Naive thymus-derived CD4-positive, alpha-beta T cell (primary cell): ENCODE data around the gene LAG3. TPM values are rescaled to one million over a fixed set of nuclear protein-coding genes. Genes with fewer than 3 reads are reported as not detected.

Experiments used
- ATAC-seq: fragments of 150-1000 bp; cut with Tn5 transposase; 2 replicates; pipeline ENCODE4 v1.10.0; 2021; ENCODE audit warnings: mild to moderate bottlenecking, moderate library complexity
- CTCF ChIA-PET: fragments of 350-600 bp; sonication (Branson Sonifier 250); formaldehyde crosslinking; loops from one replicate; lab custom pipeline; 2021; ENCODE audit warnings: antibody characterized with exemption; lab: Charles Lee
- POLR2A ChIA-PET: fragments of 350-600 bp; sonication (Branson Sonifier 250); formaldehyde crosslinking; loops from one replicate; lab custom pipeline; 2021; ENCODE audit warnings: antibody characterized with exemption, inconsistent platforms; lab: Charles Lee
- DNase-seq, 9 donors: peaks; one replicate each; pipeline versions ENCODE4 v3.0.0 to v3.0.0-alpha.2; 2020 to 2022; ENCODE audit warnings: mixed read lengths in 1 of 9
- H3K27ac ChIP-seq: one replicate; pipeline ENCODE4 v1.7.0; 2013; ENCODE audit warnings: mild to moderate bottlenecking, low read depth, low read length, moderate library complexity
- H3K27me3 ChIP-seq, 2 donors: one replicate each; pipeline ENCODE4 v1.7.0; 2013; ENCODE audit warnings: low read length in 2 of 2, mild to moderate bottlenecking in 2 of 2, moderate library complexity in 2 of 2; ENCODE audit not compliant: control insufficient read depth in 2 of 2, insufficient read depth in 2 of 2
- H3K36me3 ChIP-seq, 3 experiments: 1 replicate in 2 of 3; 2 replicates in 1 of 3; pipeline ENCODE4 v1.7.0; 2013; ENCODE audit warnings: low read length in 3 of 3, mild to moderate bottlenecking in 3 of 3, moderate library complexity in 1 of 3; ENCODE audit not compliant: insufficient read depth in 3 of 3, control insufficient read depth in 2 of 3
- H3K4me1 ChIP-seq, 2 donors: one replicate each; pipeline ENCODE4 v1.7.0; 2013; ENCODE audit warnings: low read length in 2 of 2, mild to moderate bottlenecking in 2 of 2, moderate library complexity in 1 of 2; ENCODE audit not compliant: control insufficient read depth in 2 of 2, insufficient read depth in 2 of 2
- H3K4me3 ChIP-seq: 2 replicates; pipeline ENCODE4 v1.7.0; 2013; ENCODE audit warnings: mild to moderate bottlenecking, low read length
- H3K9me3 ChIP-seq, 3 experiments: 1 replicate in 2 of 3; 2 replicates in 1 of 3; pipeline ENCODE4 v1.7.0; 2013; ENCODE audit warnings: low read length in 3 of 3; ENCODE audit not compliant: control insufficient read depth in 2 of 3
- H3K27ac Mint-ChIP-seq, 9 donors: one replicate each; pipeline ENCODE4 v1.8.0; 2020 to 2022; ENCODE audit warnings: mixed read lengths in 9 of 9, mild to moderate bottlenecking in 8 of 9, moderate library complexity in 5 of 9, inconsistent platforms in 2 of 9
- H3K27me3 Mint-ChIP-seq, 5 donors: one replicate each; pipeline ENCODE4 v1.8.0; 2021 to 2022; ENCODE audit warnings: mixed read lengths in 5 of 5, mild to moderate bottlenecking in 1 of 5
- H3K36me3 Mint-ChIP-seq, 5 donors: one replicate each; pipeline ENCODE4 v1.8.0; 2020 to 2022; ENCODE audit warnings: mixed read lengths in 5 of 5, mild to moderate bottlenecking in 3 of 5, inconsistent platforms in 1 of 5
- H3K4me1 Mint-ChIP-seq, 7 donors: one replicate each; pipeline ENCODE4 v1.8.0; 2020 to 2022; ENCODE audit warnings: mixed read lengths in 7 of 7, mild to moderate bottlenecking in 3 of 7, inconsistent platforms in 1 of 7
- H3K4me3 Mint-ChIP-seq, 10 donors: one replicate each; pipeline ENCODE4 v1.8.0; 2020 to 2022; ENCODE audit warnings: mild to moderate bottlenecking in 10 of 10, mixed read lengths in 10 of 10, moderate library complexity in 6 of 10, inconsistent platforms in 2 of 10
- H3K9me3 Mint-ChIP-seq, 11 donors: one replicate each; pipeline ENCODE4 v1.8.0; 2020 to 2022; ENCODE audit warnings: mixed read lengths in 11 of 11, mild to moderate bottlenecking in 4 of 11, inconsistent platforms in 1 of 11, moderate library complexity in 1 of 11
- intact Hi-C, 2 donors: fragments of 100-400 bp; cut with micrococcal nuclease; formaldehyde crosslinking; loops; one replicate each; pipeline ENCODE4 v1.15.1; 2023
- polyA plus RNA-seq, 2 donors: library from polyadenylated mRNA; unstranded; fragments of 300-500 nt; fragmentation: Illumina TruSeq; gene quantifications; one replicate each; pipeline ENCODE4 v1.2.3, GENCODE V29; 2021
- total RNA-seq, 6 experiments: library from RNA in 5 of 6; stranded (reverse) in 5 of 6; gene quantifications; 1 replicate in 5 of 6; 2 replicates in 1 of 6; pipeline ENCODE4 v1.2.3 and lab custom pipeline; 2021 to 2026

Gene LAG3
- total and polyA plus RNA-seq, 7 experiments from 2014 or later, result 0.26 to 46.5 (median 0.86) TPM

GRCh38 chr12:6779708-6780432 is 7.5 kb downstream of the LAG3 start:
- Histone ChIP-seq H3K27me3 (no peaks in the 10 kb centered on the region), H3K36me3 (no peaks in the 10 kb centered on the region), H3K9me3 (no peaks in the 10 kb centered on the region), H3K27ac (no peak overlapping the region), H3K4me1 (peaks cover 16 to 59% of the 10 kb centered on the region in 2 donors), H3K4me3 (no peak overlapping the region)
- POLR2A ChIA-PET, result interaction anchor here (0.6 to 5.1 kb wide), 12 partner anchors 8 to 1262 kb away, joined by 3 to 40 read pairs (median 4); partner anchors contain the start of genes CD4, CDCA3, GPR162 and LAG3
- intact Hi-C loops, result loop anchor here (1.0 to 5.0 kb wide), 10 partner anchors 9 to 217 kb away; partner anchors contain the start of genes CD4 (in 2 of the 2), MLF2 (in 2 of the 2), ZNF384 (in 2 of the 2) and NOP2 (in 1 of the 2)
- Mint-ChIP-seq H3K9me3 (no peaks in the 10 kb centered on the region), H3K4me3 (peak overlapping the region in 9 of 10 donors; percentile 13 to 90 (median 59)), H3K4me1 (peaks cover 28 to 78% (median 64%) of the 10 kb centered on the region in 7 donors), H3K36me3 (peaks cover 0 to 16% (median 0%) of the 10 kb centered on the region in 5 donors), H3K27me3 (peaks cover 0 to 11% (median 1%) of the 10 kb centered on the region in 5 donors), H3K27ac (peak overlapping the region; percentile 65 to 96 (median 84))
- CTCF ChIA-PET, result interaction anchor here (0.6 to 5.1 kb wide), 11 partner anchors 9 to 319 kb away, joined by 3 to 48 read pairs (median 3); partner anchors contain the start of genes CD4, MLF2 and PTMS
- ATAC-seq (no peak), DNase-seq (no peak)

GRCh38 chr12:6780573-6780972 is 8.3 kb downstream of the LAG3 start:
- intact Hi-C loops, result loop anchor here in 1 of 2 donors (1.0 kb wide), 1 partner anchor 13 kb away; no protein-coding TSS in a partner anchor
- H3K9me3 ChIP-seq, result no peaks in the 10 kb centered on the region
- peaks cover 0 to 7% (median 0%) of the 10 kb centered on the region in 5 donors for H3K27me3 Mint-ChIP-seq
- no peaks in the 10 kb centered on the region for H3K36me3 ChIP-seq
- H3K27ac ChIP-seq, result no peak overlapping the region
- CTCF ChIA-PET, result interaction anchor here (0.6 to 5.1 kb wide), 10 partner anchors 9 to 470 kb away, joined by 3 to 48 read pairs (median 4); partner anchors contain the start of genes CD4, MLF2, PLEKHG6 and PTMS
- peak in 1 of 9 donors; percentile 47 for DNase-seq
- no peak overlapping the region for H3K4me3 ChIP-seq
- no peaks in the 10 kb centered on the region for H3K27me3 ChIP-seq
- peaks cover 9 to 66% of the 10 kb centered on the region in 2 donors for H3K4me1 ChIP-seq
- ATAC-seq, result no peak
- no peaks in the 10 kb centered on the region for H3K9me3 Mint-ChIP-seq
- H3K36me3 Mint-ChIP-seq, result peaks cover 0 to 11% (median 0%) of the 10 kb centered on the region in 5 donors
- H3K27ac Mint-ChIP-seq, result peak overlapping the region in 7 of 9 donors; percentile 62 to 96 (median 84)
- peak overlapping the region in 4 of 10 donors; percentile 6 to 53 (median 34) for H3K4me3 Mint-ChIP-seq
- peaks cover 30 to 78% (median 67%) of the 10 kb centered on the region in 7 donors for H3K4me1 Mint-ChIP-seq
- POLR2A ChIA-PET, result interaction anchor here (0.6 to 5.1 kb wide), 14 partner anchors 9 to 188 kb away, joined by 3 to 40 read pairs (median 4); partner anchors contain the start of genes CD4, CDCA3, GPR162 and LAG3

DNA sequence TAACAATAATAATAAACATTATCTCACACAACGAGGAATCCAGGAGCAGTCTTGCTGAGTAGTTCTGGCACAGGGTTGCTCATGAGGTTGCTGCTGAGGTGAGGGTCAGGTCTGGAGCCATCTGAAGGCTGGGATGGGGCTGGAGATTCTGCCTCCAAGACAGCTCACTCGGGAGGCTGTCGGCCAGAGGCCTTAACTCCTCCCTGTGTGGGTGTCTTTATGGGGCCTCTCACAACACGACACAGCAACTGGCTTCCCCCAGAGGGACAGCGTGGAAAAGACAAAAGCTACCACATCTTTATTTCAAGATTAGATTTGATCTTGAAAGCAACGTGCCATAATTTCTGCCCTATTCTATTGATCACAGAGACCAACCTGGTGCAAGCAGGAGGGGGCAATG is 9.8 kb downstream of the LAG3 start:
- Histone ChIP-seq H3K4me3 (no peak overlapping the region), H3K27ac (peak overlapping the region; percentile 88), H3K4me1 (peaks cover 4 to 80% of the 10 kb centered on the region in 2 donors), H3K36me3 (no peaks in the 10 kb centered on the region), H3K9me3 (no peaks in the 10 kb centered on the region), H3K27me3 (no peaks in the 10 kb centered on the region)
- Mint-ChIP-seq H3K4me3 (peak overlapping the region in 7 of 10 donors; percentile 5 to 67 (median 23)), H3K27ac (peak overlapping the region; percentile 43 to 98 (median 94)), H3K4me1 (peaks cover 39 to 87% (median 80%) of the 10 kb centered on the region in 7 donors), H3K36me3 (peaks cover 0 to 5% (median 0%) of the 10 kb centered on the region in 5 donors), H3K27me3 (no peaks in the 10 kb centered on the region), H3K9me3 (no peaks in the 10 kb centered on the region)
- intact Hi-C loops, result no loop called here
- POLR2A ChIA-PET, result interaction anchor here (0.8 to 5.1 kb wide), 7 partner anchors 9 to 171 kb away, joined by 3 to 40 read pairs (median 5); partner anchors contain the start of genes LAG3 and MLF2
- peak in 1 of 9 donors; percentile 4 for DNase-seq
- CTCF ChIA-PET, result interaction anchor here (0.7 to 5.1 kb wide), 7 partner anchors 10 to 69 kb away, joined by 3 to 24 read pairs (median 6); partner anchors contain the start of genes CDCA3, MLF2, PTMS and USP5
- no peak for ATAC-seq

DNA sequence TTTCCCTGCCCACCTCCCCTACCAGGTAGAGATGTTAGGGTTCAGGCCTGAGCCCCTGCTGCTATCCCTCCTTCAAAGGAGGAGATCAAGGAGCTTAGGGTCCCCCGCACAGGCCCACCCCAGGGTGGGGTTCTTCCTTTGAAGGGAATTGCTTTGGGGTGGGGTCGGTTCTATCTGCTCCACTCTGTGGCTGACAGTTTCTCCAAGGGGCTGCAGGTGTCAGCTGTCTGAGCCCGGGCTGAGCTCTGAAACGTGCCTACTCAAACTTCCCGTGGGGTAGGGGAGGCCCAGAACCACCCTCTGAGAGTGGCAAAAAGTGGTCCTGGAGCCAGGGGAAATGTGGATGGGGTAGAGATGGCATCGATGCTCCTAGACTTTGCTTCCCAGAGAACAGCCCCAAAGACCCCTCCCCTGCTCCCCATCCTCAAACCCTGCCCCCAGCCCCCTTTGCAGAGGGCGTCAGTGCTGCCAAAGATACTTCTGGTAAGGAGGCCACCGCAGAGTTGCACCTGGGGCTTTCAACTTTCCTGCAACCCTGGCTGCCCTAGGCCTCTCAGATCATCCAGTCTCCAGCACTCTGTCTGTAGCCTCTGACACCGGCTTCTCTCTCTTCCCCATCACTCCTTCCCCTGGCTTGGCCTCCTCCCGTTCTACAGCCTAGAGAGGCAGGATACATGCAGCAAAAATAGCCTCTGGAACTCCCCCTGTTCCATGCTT is 10.7 kb downstream of the LAG3 start:
- ATAC-seq, result no peak
- POLR2A ChIA-PET, result interaction anchor here (0.6 to 5.1 kb wide), 11 partner anchors 9 to 93 kb away, joined by 3 to 40 read pairs (median 4); partner anchors contain the start of genes LAG3, MLF2 and ZNF384
- peak overlapping the region; percentile 14 to 69 (median 57) for H3K4me3 Mint-ChIP-seq
- peak in 1 of 9 donors; percentile 12 for DNase-seq
- H3K36me3 ChIP-seq, result no peaks in the 10 kb centered on the region
- H3K27me3 Mint-ChIP-seq, result no peaks in the 10 kb centered on the region
- CTCF ChIA-PET, result interaction anchor here (0.6 to 5.1 kb wide), 7 partner anchors 9 to 173 kb away, joined by 3 to 24 read pairs (median 3); partner anchors contain the start of genes CDCA3, MLF2, PTMS and USP5
- peaks cover 0 to 5% (median 0%) of the 10 kb centered on the region in 5 donors for H3K36me3 Mint-ChIP-seq
- H3K4me1 ChIP-seq, result peaks cover 4 to 82% of the 10 kb centered on the region in 2 donors
- H3K27me3 ChIP-seq, result no peaks in the 10 kb centered on the region
- peaks cover 42 to 87% (median 84%) of the 10 kb centered on the region in 7 donors for H3K4me1 Mint-ChIP-seq
- peak overlapping the region; percentile 90 to 98 (median 94) for H3K27ac Mint-ChIP-seq
- peak overlapping the region; percentile 88 for H3K27ac ChIP-seq
- H3K9me3 ChIP-seq, result no peaks in the 10 kb centered on the region
- no peaks in the 10 kb centered on the region for H3K9me3 Mint-ChIP-seq
- H3K4me3 ChIP-seq, result no peak overlapping the region
- intact Hi-C loops, result loop anchor here in 1 of 2 donors (1.0 kb wide), 2 partner anchors 10 to 11 kb away; partner anchors contain the start of gene LAG3

DNA sequence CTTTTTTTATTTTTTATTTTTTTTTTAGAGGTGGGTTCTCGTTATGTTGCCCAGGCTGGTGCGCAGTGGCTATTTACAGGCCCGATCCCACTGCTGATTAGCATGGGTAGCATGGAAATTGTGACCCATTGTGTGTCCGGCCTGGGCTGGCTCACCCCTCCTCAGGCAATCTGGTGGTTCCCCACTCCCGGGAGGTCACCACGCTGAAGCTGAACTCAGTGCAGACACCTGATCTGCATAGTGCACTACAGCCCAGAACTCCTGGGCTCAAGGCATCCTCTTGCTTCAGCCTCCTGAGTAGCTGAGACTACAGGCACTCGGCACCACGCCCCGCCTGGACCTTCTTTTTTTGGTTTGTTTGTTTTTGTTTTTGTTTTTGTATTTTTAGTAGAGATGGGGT is 11.5 kb downstream of the LAG3 start:
- Mint-ChIP-seq H3K27ac (peak overlapping the region; percentile 52 to 97 (median 94)), H3K27me3 (no peaks in the 10 kb centered on the region), H3K36me3 (no peaks in the 10 kb centered on the region), H3K4me3 (peak overlapping the region in 4 of 10 donors; percentile 55 to 67 (median 59)), H3K9me3 (no peaks in the 10 kb centered on the region), H3K4me1 (peaks cover 39 to 87% (median 84%) of the 10 kb centered on the region in 7 donors)
- no peak for ATAC-seq
- CTCF ChIA-PET, result interaction anchor here (1.2 to 5.1 kb wide), 3 partner anchors 17 to 173 kb away, joined by 3 to 24 read pairs (median 8); partner anchors contain the start of gene PTMS
- H3K27ac ChIP-seq, result peak overlapping the region; percentile 88
- DNase-seq, result peak in 1 of 9 donors; percentile 1
- intact Hi-C loops, result loop anchor here in 1 of 2 donors (1.0 kb wide), 2 partner anchors 9 to 12 kb away; partner anchors contain the start of gene LAG3
- H3K4me3 ChIP-seq, result no peak overlapping the region
- no peaks in the 10 kb centered on the region for H3K9me3 ChIP-seq
- no peaks in the 10 kb centered on the region for H3K27me3 ChIP-seq
- no peaks in the 10 kb centered on the region for H3K36me3 ChIP-seq
- H3K4me1 ChIP-seq, result peaks cover under 1 to 83% of the 10 kb centered on the region in 2 donors
- POLR2A ChIA-PET, result interaction anchor here (0.6 to 5.1 kb wide), 8 partner anchors 9 to 94 kb away, joined by 3 to 40 read pairs (median 4); partner anchors contain the start of genes MLF2 and ZNF384
